Muscle layer of duodenum (tissue), 2 donors: ENCODE results near the gene MAGEA12.
"Not testable (repeated sequence)": the region's sequence is repeated elsewhere in the genome, so short reads cannot be mapped to it uniquely, and the experiment has no call there.

Source experiments
- H3K27ac ChIP-seq: one replicate; pipeline ENCODE4 v1.7.0; 2013; ENCODE audit warnings: mild to moderate bottlenecking, low read length
- H3K27me3 ChIP-seq: one replicate; pipeline ENCODE4 v1.7.0; 2013; ENCODE audit warnings: low read depth, mild to moderate bottlenecking, control low read depth, low read length
- H3K36me3 ChIP-seq, 2 donors: one replicate each; pipeline ENCODE4 v1.7.0; 2013; ENCODE audit warnings: low read length in 2 of 2, control low read depth in 1 of 2, mild to moderate bottlenecking in 1 of 2; ENCODE audit not compliant: insufficient read depth in 2 of 2, control insufficient read depth in 1 of 2
- H3K4me1 ChIP-seq, 2 donors: one replicate each; pipeline ENCODE4 v1.7.0; 2013; ENCODE audit warnings: low read length in 2 of 2, mild to moderate bottlenecking in 2 of 2, control low read depth in 1 of 2, moderate library complexity in 1 of 2; ENCODE audit not compliant: insufficient read depth in 2 of 2, control insufficient read depth in 1 of 2
- H3K4me3 ChIP-seq, 2 donors: one replicate each; pipeline ENCODE4 v1.7.0; 2013; ENCODE audit warnings: low read length in 2 of 2, low read depth in 1 of 2, mild to moderate bottlenecking in 1 of 2
- H3K9me3 ChIP-seq, 2 donors: one replicate each; pipeline ENCODE4 v1.7.0; 2013; ENCODE audit warnings: low read length in 2 of 2, control low read depth in 1 of 2, mild to moderate bottlenecking in 1 of 2; ENCODE audit not compliant: control insufficient read depth in 1 of 2
- donor health status: healthy.

Gene MAGEA12

GRCh38 chrX:152735860-152736511, 2.4 kb downstream of the MAGEA12 start:
- Histone ChIP-seq H3K27me3 (no peaks in the 10 kb centered on the region), H3K4me1 (no peaks in the 10 kb centered on the region), H3K27ac (no peak overlapping the region), H3K9me3 (no peaks in the 10 kb centered on the region), H3K4me3 (no peak overlapping the region), H3K36me3 (no peaks in the 10 kb centered on the region)

- not testable (repeated sequence) for H3K9me3 ChIP-seq, H3K27me3 ChIP-seq, H3K27ac ChIP-seq, H3K4me1 ChIP-seq, H3K4me3 ChIP-seq, H3K36me3 ChIP-seq
These were observed 3.0 kb downstream of the MAGEA12 start for GRCh38 chrX:152736528-152736927.

DNA sequence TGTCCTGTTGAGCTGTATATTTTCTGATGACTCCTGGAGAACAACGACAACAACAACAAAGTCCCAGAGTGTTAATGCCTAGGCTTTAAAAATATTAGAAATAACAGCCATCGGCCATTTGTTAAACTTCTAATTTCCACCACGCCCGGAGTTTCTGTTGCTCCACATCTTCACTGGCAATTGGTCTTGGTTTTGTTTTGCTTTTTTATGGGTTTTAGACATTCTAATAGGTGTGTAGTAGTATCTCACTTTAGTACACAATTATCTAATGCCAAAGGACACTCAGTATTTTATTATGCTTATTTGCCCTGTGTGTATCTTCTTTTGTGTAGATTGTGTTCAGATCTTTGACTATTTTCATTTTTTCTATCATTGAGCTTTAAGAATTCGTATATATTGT, 5.0 kb downstream of the MAGEA12 start:
- Histone ChIP-seq H3K4me1 (no peaks in the 10 kb centered on the region), H3K9me3 (no peaks in the 10 kb centered on the region), H3K4me3 (no peak overlapping the region), H3K27me3 (no peaks in the 10 kb centered on the region), H3K36me3 (no peaks in the 10 kb centered on the region), H3K27ac (no peak overlapping the region)

- H3K27ac ChIP-seq, H3K4me3 ChIP-seq, H3K4me1 ChIP-seq, H3K9me3 ChIP-seq, H3K36me3 ChIP-seq, H3K27me3 ChIP-seq: not testable (repeated sequence)
These were observed 20.4 kb downstream of the MAGEA12 start, which contains the start of gene MAGEA2 for GRCh38 chrX:152753686-152754650. Gene MAGEA2 (minus strand): TSS chrX:152753842. CDS start chrX:152751363, 2,479 bp downstream.

DNA sequence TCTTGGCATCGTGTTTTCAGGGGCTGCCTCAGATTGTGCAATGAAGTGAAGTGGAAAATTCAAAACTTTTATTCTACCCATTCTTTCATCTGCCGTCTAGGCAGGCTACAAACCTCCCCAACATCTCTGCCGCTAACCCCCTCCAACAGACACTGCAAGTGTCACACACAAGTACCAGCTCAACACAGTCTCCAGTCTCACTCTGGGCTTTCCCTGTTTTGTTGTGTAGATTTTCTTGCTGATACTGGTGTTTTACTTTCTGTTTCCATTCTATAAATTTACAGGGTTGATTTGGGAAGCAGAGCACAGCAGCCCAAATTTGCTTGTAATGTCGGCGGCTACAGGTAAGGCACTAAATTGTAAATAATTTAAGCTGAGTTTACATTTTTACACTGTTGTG, 21.3 kb downstream of the MAGEA12 start:
- not testable (repeated sequence) for H3K4me1 ChIP-seq, H3K36me3 ChIP-seq, H3K4me3 ChIP-seq, H3K27ac ChIP-seq, H3K27me3 ChIP-seq, H3K9me3 ChIP-seq

DNA sequence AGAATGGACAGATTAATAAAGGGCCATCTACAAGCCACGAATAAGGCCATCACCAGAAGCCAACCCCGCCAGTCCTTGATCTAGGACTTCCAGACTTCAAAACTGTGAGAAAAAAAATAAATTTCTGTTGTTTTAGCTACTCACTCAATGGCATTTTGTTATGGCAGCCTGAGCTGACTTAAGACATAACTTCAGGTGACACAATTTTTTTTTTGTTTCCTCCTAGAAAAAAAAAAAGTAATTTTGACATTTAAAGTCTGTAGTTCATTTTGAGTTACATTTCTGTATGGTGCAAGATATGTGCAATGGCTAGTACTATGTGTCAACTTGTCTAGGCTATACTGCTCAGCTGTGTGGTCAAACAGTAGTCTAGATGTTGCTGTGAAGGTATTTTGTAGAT, 25.4 kb downstream of the MAGEA12 start, which contains the start of gene CSAG3:
TSS of gene CSAG3 (plus strand) at position 301 of the 400 bp plus-strand sequence.
- H3K4me1 ChIP-seq, H3K4me3 ChIP-seq, H3K27me3 ChIP-seq, H3K36me3 ChIP-seq, H3K9me3 ChIP-seq, H3K27ac ChIP-seq: not testable (repeated sequence)

- not testable (repeated sequence) for H3K9me3 ChIP-seq, H3K36me3 ChIP-seq, H3K27me3 ChIP-seq, H3K27ac ChIP-seq, H3K4me3 ChIP-seq, H3K4me1 ChIP-seq
These were observed 26.0 kb downstream of the MAGEA12 start for GRCh38 chrX:152759544-152759943.

DNA sequence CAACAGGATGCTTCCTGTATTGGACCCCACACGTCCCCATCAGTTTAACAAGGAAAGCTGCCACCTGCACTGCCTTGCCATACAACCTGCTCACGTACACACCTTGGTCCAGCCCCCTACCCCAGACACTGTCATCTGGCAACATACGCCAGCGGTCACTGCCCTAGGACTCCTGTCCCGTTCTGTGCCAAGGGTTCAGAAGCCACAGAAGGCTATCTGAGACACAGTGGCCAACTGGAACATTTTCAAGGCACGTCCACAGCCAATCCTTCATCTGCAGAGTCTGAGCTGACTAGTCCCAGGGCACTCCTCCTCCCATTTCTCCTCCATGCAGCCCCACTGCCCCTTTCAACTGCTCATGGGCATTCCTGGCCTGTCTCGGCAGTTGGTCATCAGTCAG, 28.0 kb downstream of the MAGEA12 start:
- not testable (repeated sequence) for H3K9me3 ChIP-seq, H3K4me1 ChIP-seq, H3K27me3 ChIP-seq, H3K36me3 ChIP-seq, H3K27ac ChIP-seq, H3K4me3 ChIP-seq

DNA sequence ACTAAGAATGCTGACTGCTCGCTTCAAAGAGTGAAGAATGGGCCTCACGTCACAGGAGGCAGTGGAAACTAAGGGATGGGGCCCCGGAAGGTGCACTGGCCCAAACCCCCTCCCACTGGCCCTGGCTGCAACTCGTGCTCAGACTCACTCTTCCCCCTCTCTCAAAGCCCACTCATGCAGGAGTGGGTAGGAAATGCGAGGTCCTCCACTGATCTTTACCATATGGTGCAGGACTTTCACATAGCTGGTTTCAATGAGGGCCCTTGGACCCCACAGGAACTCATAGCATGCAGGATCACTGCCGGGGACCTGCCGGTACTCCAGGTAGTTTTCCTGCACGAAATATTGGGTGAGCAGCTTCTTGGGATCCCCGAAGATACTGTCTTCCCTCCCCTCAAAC, 33.0 kb downstream of the MAGEA12 start:
- not testable (repeated sequence) for H3K4me3 ChIP-seq, H3K36me3 ChIP-seq, H3K27ac ChIP-seq, H3K9me3 ChIP-seq, H3K27me3 ChIP-seq, H3K4me1 ChIP-seq

- H3K27ac ChIP-seq, H3K9me3 ChIP-seq, H3K4me3 ChIP-seq, H3K36me3 ChIP-seq, H3K27me3 ChIP-seq, H3K4me1 ChIP-seq: not testable (repeated sequence)
These were observed 36.2 kb downstream of the MAGEA12 start, which contains the start of gene MAGEA6 for GRCh38 chrX:152769549-152770289. Gene MAGEA6 (minus strand): TSS chrX:152769689. CDS start chrX:152767650, 2,039 bp downstream.

- not testable (repeated sequence) for H3K27ac ChIP-seq, H3K4me3 ChIP-seq, H3K27me3 ChIP-seq, H3K9me3 ChIP-seq, H3K36me3 ChIP-seq, H3K4me1 ChIP-seq
These were observed 53.5 kb downstream of the MAGEA12 start for GRCh38 chrX:152787062-152787461.
